ENCODE data around the gene CENPF.

Gene CENPF

GRCh38 chr1:214615109-214615508 is 12.1 kb downstream of the CENPF start:
- DNase-seq, result no peak

GRCh38 chr1:214615871-214616270 is 12.9 kb downstream of the CENPF start:
- no peak for DNase-seq

DNA sequence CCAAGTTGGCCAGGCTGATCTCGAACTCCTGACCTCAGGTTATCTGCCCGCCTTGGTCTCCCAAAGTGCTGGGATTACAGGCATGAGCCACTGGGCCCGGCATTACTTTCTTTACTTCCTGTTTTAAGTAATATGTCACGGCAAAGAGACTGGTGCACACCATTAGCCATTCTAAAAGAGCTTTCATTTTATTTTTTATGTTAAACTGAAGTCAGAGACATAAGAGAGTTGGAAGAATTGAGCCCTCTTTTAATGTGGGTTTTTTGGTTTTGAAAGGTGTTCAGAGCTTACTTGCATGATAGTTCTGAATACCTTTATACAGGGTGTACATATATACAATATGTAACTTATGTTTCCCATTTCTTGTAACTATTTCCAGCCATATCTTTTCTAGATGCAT is 14.3 kb downstream of the CENPF start:
- no peak for DNase-seq

DNA sequence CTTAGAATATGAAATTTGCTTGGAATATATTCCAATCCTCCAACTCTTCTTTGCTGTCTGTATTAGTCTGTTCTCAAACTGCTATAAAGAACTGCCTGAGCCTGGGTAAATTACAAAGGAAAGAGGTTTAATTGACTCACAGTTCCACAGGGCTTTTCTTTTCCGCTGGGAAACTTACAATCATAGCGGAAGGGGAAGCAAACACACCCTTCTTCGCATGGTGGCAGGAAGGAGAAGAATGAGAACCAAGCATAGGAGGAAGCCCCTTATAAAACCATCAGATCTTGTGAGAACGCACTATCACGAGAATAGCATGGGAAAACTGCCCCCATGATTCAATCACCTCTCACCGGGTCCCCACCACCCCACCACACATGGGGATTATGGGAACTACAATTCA is 14.8 kb downstream of the CENPF start:
- DNase-seq, result no peak

DNA sequence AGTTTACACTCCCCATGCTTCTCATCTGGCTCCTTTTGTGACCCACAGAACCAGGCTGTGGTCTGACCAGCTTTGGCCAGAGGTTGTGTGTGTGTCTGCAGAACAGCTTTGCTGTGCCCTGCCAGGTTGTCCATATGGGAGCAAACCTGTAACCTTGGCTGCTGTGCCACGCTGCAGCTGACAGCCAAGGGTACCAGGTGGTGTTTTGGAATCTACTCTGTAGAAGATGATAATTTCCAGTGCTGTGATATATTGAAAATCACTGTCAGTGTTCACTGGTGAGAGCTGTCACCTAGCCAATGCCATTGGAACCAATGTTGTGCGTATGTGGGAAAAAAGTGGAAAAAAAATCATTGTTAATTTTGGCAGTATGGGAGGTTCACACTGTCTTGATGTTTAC is 18.2 kb downstream of the CENPF start:
- no peak for DNase-seq

GRCh38 chr1:214623430-214623829 is 20.4 kb downstream of the CENPF start:
- no peak for DNase-seq

- no peak for DNase-seq
Observed at GRCh38 chr1:214632091-214632490, 29.1 kb downstream of the CENPF start.

GRCh38 chr1:214633686-214634085 is 30.7 kb downstream of the CENPF start:
- no peak for DNase-seq

- DNase-seq, result no peak
Observed at GRCh38 chr1:214634267-214634666, 31.3 kb downstream of the CENPF start.

GRCh38 chr1:214635086-214635485 is 32.1 kb downstream of the CENPF start:
- DNase-seq, result no peak

GRCh38 chr1:214635506-214635905 is 32.5 kb downstream of the CENPF start:
- no peak for DNase-seq

DNA sequence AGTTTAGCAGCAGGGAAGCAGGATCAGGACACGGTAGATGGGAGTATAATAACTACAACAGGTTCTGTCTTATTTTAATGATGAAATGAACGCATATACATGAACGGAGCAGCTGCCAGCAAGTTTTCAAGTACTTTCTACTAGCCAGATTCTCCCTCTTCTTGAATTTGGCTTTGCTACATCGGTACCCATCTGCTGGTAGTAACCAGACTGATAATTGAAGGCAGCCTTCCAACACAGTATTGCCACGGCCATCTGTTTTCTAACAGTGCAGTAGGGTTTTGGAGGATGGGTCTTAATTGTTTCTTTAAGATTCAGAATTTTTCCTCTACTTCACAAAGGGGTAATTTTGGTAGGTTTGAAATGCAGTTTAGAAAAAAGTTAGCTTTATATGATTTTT is 33.4 kb downstream of the CENPF start:
- peak in 6 of 58 donors; percentile 1 to 23 (median 16) for DNase-seq

GRCh38 chr1:214637125-214637524 is 34.1 kb downstream of the CENPF start:
- DNase-seq, result no peak

- no peak for DNase-seq
Observed at GRCh38 chr1:214637722-214638458, 34.9 kb downstream of the CENPF start.

DNA sequence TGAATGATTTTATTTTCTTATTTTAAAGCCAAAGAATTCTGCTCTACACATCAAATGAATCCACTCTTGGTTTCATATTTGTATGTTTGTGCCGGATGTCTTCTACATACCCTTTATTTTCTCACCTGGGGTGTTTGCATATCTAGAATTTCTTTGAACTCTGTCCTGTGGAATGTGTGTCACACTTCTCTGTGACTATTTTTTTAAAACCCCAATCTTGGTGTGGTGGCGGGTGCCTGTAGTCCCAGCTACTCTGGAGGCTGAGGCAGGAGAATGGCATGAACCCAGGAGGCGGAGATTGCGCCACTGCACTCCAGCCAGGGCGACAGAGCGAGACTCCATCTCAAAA is 35.4 kb downstream of the CENPF start:
- DNase-seq, result no peak

- no peak for DNase-seq
Observed at GRCh38 chr1:214638997-214639396, 36.0 kb downstream of the CENPF start.

- DNase-seq, result no peak
Observed at GRCh38 chr1:214640431-214641213, 37.6 kb downstream of the CENPF start.

GRCh38 chr1:214641214-214641895 is 38.4 kb downstream of the CENPF start:
- DNase-seq, result no peak

GRCh38 chr1:214643030-214643429 is 40.0 kb downstream of the CENPF start:
- DNase-seq, result no peak

GRCh38 chr1:214645712-214646111 is 42.7 kb downstream of the CENPF start:
- DNase-seq, result no peak

- DNase-seq, result no peak
Observed at GRCh38 chr1:214648801-214649200, 45.8 kb downstream of the CENPF start.

DNA sequence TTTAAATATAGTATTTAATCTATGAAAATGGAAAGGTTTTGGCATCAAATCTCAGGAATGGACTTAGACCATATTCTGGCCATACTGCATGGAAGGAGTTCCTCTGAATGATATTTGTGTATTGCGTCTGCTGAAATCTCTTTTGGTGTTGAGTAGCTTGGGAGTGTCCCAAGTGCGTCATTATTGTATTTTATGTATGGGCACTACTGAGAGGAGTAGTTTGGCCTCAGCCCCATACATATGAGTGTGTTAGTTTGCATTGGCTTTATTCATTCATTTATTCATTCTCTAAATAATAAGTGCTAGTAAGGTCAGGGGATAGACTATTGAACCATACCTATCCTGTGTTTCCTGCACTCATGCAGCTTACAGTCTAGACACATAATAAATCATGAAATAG is 46.6 kb downstream of the CENPF start:
- no peak for DNase-seq
